Mammary epithelial cell (primary cell): ENCODE data around the gene CABLES1.

ENCODE experiments used
- CTCF ChIP-seq, 2 donors: IDR thresholded peaks in 1 of 2; conservative IDR thresholded peaks in 1 of 2; 2 replicates each; pipeline ENCODE4 v1.5.1; 2011 to 2012; ENCODE audit warnings: inconsistent platforms in 2 of 2, low read length in 2 of 2, mild to moderate bottlenecking in 2 of 2, control low read depth in 1 of 2, low read depth in 1 of 2; ENCODE audit not compliant: insufficient read depth in 1 of 2; ENCODE audit errors: extremely low read depth in 1 of 2
- EZH2 ChIP-seq: IDR thresholded peaks from 2 replicates; pipeline ENCODE4 v1.6.1; 2012; ENCODE audit warnings: low read length, inconsistent platforms, borderline replicate concordance

GRCh38 chr18:23113576-23113975 lies 21.7 kb upstream of the CABLES1 start:
- no peak for TF ChIP-seq CTCF (conservative IDR thresholded peaks at IDR 0.05 in 1 of 2, IDR thresholded peaks at IDR 0.05 in 1 of 2; ENCODE audit: extremely low read depth in 1 of 2, insufficient read depth in 1 of 2, low read depth in 1 of 2, low read length in 2 of 2)
- TF ChIP-seq EZH2, result no peak
